GM12878 (cell line): ENCODE results near the gene AGAP3. TPM values are rescaled to one million over a fixed set of nuclear protein-coding genes. Genes with fewer than 3 reads are reported as not detected.

Source experiments
- BHLHE40 ChIP-seq, 2 experiments: fragments of 450-650 bp in 1 of 2; IDR thresholded peaks; 2 replicates each; pipeline ENCODE4 v1.6.1; 2011 to 2017; ENCODE audit warnings: low read depth in 2 of 2, borderline replicate concordance in 1 of 2, improper control_type of control experiment in 1 of 2, low read length in 1 of 2, mild to moderate bottlenecking in 1 of 2
- CHD4 ChIP-seq: fragments of 200-600 bp; sonication (generic); IDR thresholded peaks from 2 replicates; pipeline ENCODE4 v1.6.1; 2016; ENCODE audit warnings: mild to moderate bottlenecking
- NR2C1 ChIP-seq: fragments of 450-650 bp; IDR thresholded peaks from 2 replicates; pipeline ENCODE4 v1.6.1; 2017; ENCODE audit warnings: antibody characterized with exemption, mild to moderate bottlenecking, moderate library complexity
- POU2F2 ChIP-seq: IDR thresholded peaks from 3 replicates; pipeline ENCODE4 v1.6.1; 2011; ENCODE audit warnings: low read depth, mild to moderate bottlenecking, low read length, borderline replicate concordance
- RAD51 ChIP-seq: fragments of 450-650 bp; IDR thresholded peaks from 2 replicates; pipeline ENCODE4 v1.6.1; 2016; ENCODE audit warnings: moderate library complexity, mild to moderate bottlenecking, inconsistent platforms
- RFX5 ChIP-seq: IDR thresholded peaks from 2 replicates; pipeline ENCODE4 v1.6.1; 2011; ENCODE audit warnings: low read depth, low read length, improper control_type of control experiment
- SIN3A ChIP-seq: IDR thresholded peaks from 2 replicates; pipeline ENCODE4 v1.6.1; 2012; ENCODE audit warnings: low read depth, low read length, improper control_type of control experiment
- SMC3 ChIP-seq: IDR thresholded peaks from 2 replicates; pipeline ENCODE4 v1.6.1; 2011; ENCODE audit warnings: low read length, improper control_type of control experiment, borderline replicate concordance
- SREBF2 ChIP-seq: IDR thresholded peaks from 2 replicates; pipeline ENCODE4 v1.6.1; 2012; ENCODE audit warnings: mild to moderate bottlenecking, low read length
- STAT3 ChIP-seq: IDR thresholded peaks from 2 replicates; pipeline ENCODE4 v1.6.1; 2011; ENCODE audit warnings: low read depth, low read length, improper control_type of control experiment
- TCF12 ChIP-seq: IDR thresholded peaks from 2 replicates; pipeline ENCODE4 v1.6.1; 2011; ENCODE audit warnings: low read depth, mild to moderate bottlenecking, low read length
- polyA plus RNA-seq, 11 experiments: library from polyadenylated mRNA; depleted of rRNA in 4 of 11; unstranded in 6 of 11; stranded (reverse) in 5 of 11; fragments of >200 nt; fragmentation: Nextera tagmentation in 4 of 11; fragmentation: Illumina TruSeq in 1 of 11; extraction: Ambion mirVana in 4 of 11; extraction: Trizol in 1 of 11; gene quantifications; 1 replicate in 1 of 11; 2 replicates in 10 of 11; pipeline versions ENCODE4 v1.2.1 to v1.2.3, GENCODE V29; 2011 to 2016; ENCODE audit warnings: inconsistent platforms in 2 of 11, missing spikeins in 2 of 11, low read depth in 1 of 11
- total RNA-seq, 4 experiments: library from RNA; depleted of rRNA in 3 of 4; stranded (reverse); fragments of >200 nt in 3 of 4; fragmentation: Illumina TruSeq in 1 of 4; extraction: Trizol in 1 of 4; gene quantifications; 2 replicates each; pipeline versions ENCODE4 v1.2.1 to v1.2.3, GENCODE V29; 2013 to 2021
- TF ChIP-seq, protein P1 (sequence below): fragments of 450-650 bp; IDR thresholded peaks from 2 replicates; pipeline ENCODE4 v1.6.1; 2017; ENCODE audit warnings: mild to moderate bottlenecking, moderate library complexity
- TF ChIP-seq, protein P2 (sequence below): fragments of 150-350 bp; IDR thresholded peaks from 2 replicates; pipeline ENCODE4 v1.6.1; 2016; ENCODE audit warnings: low read depth, low read length
- TF ChIP-seq, protein P3 (sequence below): IDR thresholded peaks from 2 replicates; pipeline ENCODE4 v1.6.1; 2012; ENCODE audit warnings: low read length, inconsistent platforms
- TF ChIP-seq, protein P4 (sequence below): IDR thresholded peaks from 2 replicates; pipeline ENCODE4 v1.6.1; 2012; ENCODE audit warnings: low read depth, low read length, improper control_type of control experiment
- TF ChIP-seq, protein P5 (sequence below): IDR thresholded peaks from 2 replicates; pipeline ENCODE4 v1.6.1; 2012; ENCODE audit warnings: low read depth, low read length, improper control_type of control experiment

AGAP3 gene
- total and polyA plus RNA-seq, 10 of the 15 experiments (the other 5 are each of a cell fraction or from before 2014, with no cell fraction given): 1.8 to 68.1 (median 15.7) TPM

DNA sequence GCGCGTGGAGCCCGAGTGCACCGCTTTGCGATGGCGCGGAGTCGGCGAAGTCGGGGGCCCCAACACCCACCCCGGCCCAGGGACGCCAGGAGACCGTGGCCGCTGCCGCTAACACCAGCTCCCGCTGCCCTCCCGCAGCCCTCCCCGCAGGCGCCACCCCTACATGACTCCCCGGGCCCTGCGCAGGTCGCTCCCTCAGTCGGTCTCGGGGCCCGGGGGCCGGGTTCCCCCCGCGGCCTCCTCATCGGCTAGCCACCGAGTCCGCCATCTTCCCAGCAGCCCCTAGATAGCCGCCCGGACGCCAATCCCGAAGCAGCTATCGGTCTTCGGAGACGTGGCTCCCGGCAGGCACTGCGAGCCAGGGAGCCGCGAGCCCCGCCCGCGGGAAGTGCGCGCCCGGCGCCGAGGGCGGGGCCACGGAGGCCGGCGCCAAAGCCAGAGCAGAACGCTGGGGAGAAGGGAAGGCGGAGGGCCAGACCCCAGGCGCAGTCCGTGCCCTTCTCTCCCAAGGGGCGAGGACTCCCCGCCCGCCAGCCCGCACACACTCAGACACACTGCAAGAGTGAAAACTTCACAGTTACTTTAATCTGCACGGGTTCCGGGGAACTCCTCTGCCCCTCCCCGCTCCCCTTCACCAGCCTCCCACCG, 5.6 kb upstream of the AGAP3 start, which contains the start of gene FASTK (continued):
- TF ChIP-seq, protein P1, sequence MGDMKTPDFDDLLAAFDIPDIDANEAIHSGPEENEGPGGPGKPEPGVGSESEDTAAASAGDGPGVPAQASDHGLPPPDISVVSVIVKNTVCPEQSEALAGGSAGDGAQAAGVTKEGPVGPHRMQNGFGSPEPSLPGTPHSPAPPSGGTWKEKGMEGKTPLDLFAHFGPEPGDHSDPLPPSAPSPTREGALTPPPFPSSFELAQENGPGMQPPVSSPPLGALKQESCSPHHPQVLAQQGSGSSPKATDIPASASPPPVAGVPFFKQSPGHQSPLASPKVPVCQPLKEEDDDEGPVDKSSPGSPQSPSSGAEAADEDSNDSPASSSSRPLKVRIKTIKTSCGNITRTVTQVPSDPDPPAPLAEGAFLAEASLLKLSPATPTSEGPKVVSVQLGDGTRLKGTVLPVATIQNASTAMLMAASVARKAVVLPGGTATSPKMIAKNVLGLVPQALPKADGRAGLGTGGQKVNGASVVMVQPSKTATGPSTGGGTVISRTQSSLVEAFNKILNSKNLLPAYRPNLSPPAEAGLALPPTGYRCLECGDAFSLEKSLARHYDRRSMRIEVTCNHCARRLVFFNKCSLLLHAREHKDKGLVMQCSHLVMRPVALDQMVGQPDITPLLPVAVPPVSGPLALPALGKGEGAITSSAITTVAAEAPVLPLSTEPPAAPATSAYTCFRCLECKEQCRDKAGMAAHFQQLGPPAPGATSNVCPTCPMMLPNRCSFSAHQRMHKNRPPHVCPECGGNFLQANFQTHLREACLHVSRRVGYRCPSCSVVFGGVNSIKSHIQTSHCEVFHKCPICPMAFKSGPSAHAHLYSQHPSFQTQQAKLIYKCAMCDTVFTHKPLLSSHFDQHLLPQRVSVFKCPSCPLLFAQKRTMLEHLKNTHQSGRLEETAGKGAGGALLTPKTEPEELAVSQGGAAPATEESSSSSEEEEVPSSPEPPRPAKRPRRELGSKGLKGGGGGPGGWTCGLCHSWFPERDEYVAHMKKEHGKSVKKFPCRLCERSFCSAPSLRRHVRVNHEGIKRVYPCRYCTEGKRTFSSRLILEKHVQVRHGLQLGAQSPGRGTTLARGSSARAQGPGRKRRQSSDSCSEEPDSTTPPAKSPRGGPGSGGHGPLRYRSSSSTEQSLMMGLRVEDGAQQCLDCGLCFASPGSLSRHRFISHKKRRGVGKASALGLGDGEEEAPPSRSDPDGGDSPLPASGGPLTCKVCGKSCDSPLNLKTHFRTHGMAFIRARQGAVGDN: 0 out of 2 replicates have a peak, but pooled peaks have one; percentile 62
- TF ChIP-seq SREBF2 (no peak), CHD4 (no peak), SIN3A (0 out of 2 replicates have a peak, but pooled peaks have one; percentile 37), NR2C1 (peak; percentile 32; the same call in 1 of the 2 replicates), STAT3 (no peak), BHLHE40 (IDR thresholded peaks at IDR 0.05; ENCODE audit: borderline replicate concordance in 1 of 2, low read depth in 2 of 2, low read length in 1 of 2) (peak; percentile 10 to 46; a peak in 2 of 4 replicates), TCF12 (no peak), POU2F2 (peak; percentile 66; the same call in 1 of the 3 replicates), RAD51 (no peak), SMC3 (no peak), RFX5 (no peak)
- TF ChIP-seq, protein P2, sequence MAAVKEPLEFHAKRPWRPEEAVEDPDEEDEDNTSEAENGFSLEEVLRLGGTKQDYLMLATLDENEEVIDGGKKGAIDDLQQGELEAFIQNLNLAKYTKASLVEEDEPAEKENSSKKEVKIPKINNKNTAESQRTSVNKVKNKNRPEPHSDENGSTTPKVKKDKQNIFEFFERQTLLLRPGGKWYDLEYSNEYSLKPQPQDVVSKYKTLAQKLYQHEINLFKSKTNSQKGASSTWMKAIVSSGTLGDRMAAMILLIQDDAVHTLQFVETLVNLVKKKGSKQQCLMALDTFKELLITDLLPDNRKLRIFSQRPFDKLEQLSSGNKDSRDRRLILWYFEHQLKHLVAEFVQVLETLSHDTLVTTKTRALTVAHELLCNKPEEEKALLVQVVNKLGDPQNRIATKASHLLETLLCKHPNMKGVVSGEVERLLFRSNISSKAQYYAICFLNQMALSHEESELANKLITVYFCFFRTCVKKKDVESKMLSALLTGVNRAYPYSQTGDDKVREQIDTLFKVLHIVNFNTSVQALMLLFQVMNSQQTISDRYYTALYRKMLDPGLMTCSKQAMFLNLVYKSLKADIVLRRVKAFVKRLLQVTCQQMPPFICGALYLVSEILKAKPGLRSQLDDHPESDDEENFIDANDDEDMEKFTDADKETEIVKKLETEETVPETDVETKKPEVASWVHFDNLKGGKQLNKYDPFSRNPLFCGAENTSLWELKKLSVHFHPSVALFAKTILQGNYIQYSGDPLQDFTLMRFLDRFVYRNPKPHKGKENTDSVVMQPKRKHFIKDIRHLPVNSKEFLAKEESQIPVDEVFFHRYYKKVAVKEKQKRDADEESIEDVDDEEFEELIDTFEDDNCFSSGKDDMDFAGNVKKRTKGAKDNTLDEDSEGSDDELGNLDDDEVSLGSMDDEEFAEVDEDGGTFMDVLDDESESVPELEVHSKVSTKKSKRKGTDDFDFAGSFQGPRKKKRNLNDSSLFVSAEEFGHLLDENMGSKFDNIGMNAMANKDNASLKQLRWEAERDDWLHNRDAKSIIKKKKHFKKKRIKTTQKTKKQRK: no peak
- TF ChIP-seq, protein P3, sequence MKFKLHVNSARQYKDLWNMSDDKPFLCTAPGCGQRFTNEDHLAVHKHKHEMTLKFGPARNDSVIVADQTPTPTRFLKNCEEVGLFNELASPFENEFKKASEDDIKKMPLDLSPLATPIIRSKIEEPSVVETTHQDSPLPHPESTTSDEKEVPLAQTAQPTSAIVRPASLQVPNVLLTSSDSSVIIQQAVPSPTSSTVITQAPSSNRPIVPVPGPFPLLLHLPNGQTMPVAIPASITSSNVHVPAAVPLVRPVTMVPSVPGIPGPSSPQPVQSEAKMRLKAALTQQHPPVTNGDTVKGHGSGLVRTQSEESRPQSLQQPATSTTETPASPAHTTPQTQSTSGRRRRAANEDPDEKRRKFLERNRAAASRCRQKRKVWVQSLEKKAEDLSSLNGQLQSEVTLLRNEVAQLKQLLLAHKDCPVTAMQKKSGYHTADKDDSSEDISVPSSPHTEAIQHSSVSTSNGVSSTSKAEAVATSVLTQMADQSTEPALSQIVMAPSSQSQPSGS: no peak
- TF ChIP-seq, protein P4, sequence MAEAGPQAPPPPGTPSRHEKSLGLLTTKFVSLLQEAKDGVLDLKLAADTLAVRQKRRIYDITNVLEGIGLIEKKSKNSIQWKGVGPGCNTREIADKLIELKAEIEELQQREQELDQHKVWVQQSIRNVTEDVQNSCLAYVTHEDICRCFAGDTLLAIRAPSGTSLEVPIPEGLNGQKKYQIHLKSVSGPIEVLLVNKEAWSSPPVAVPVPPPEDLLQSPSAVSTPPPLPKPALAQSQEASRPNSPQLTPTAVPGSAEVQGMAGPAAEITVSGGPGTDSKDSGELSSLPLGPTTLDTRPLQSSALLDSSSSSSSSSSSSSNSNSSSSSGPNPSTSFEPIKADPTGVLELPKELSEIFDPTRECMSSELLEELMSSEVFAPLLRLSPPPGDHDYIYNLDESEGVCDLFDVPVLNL: peak; percentile 32; the same call in 1 of the 2 replicates
- TF ChIP-seq, protein P5, sequence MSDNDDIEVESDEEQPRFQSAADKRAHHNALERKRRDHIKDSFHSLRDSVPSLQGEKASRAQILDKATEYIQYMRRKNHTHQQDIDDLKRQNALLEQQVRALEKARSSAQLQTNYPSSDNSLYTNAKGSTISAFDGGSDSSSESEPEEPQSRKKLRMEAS: no peak; the same call in 1 of the 2 replicates
